HEK293 (cell line): ENCODE results near the gene GRHL3.

Source experiments
- CTCF ChIA-PET: fragments of 350-600 bp; formaldehyde crosslinking; extraction: SDS; loops from one replicate; lab custom pipeline; 2021; ENCODE audit warnings: antibody characterized with exemption; lab: Yijun Ruan, JAX
- POLR2A ChIA-PET: fragments of 300-600 bp; formaldehyde crosslinking; extraction: SDS; loops from one replicate; lab custom pipeline; 2020; ENCODE audit warnings: antibody characterized with exemption, inconsistent platforms; lab: Yijun Ruan, JAX
- H3K27ac ChIP-seq: fragments of 200-500 bp; sonication (Bioruptor generic); 2 replicates; pipeline ENCODE4 v1.5.1; 2014; ENCODE audit warnings: low read depth, low read length, control low read depth, inconsistent platforms; ENCODE audit errors: extremely low read depth
- H3K36me3 ChIP-seq, 2 experiments: fragments of 200-500 bp in 1 of 2; sonication (Bioruptor generic) in 1 of 2; 1 replicate in 1 of 2; 2 replicates in 1 of 2; pipeline ENCODE4 v1.5.1; 2014 to 2017; ENCODE audit warnings: inconsistent platforms in 2 of 2, low read length in 2 of 2; ENCODE audit not compliant: control insufficient read depth in 2 of 2, insufficient read depth in 1 of 2
- H3K4me1 ChIP-seq: fragments of 200-500 bp; sonication (Bioruptor generic); 2 replicates; pipeline ENCODE4 v1.5.1; 2014; ENCODE audit warnings: mild to moderate bottlenecking, low read length, inconsistent platforms; ENCODE audit not compliant: control insufficient read depth, insufficient read depth
- H3K4me3 ChIP-seq: 2 replicates; pipeline ENCODE4 v1.5.1; 2011; ENCODE audit warnings: low read depth, mild to moderate bottlenecking, control low read depth, low read length, moderate library complexity
- H3K9me3 ChIP-seq: fragments of 200-500 bp; sonication (Bioruptor generic); 2 replicates; pipeline ENCODE4 v1.5.1; 2014; ENCODE audit warnings: low read depth, low read length, inconsistent platforms; ENCODE audit not compliant: control insufficient read depth, insufficient read depth
- EGR2 ChIP-seq: fragments of 450-650 bp; formaldehyde crosslinking; IDR thresholded peaks from 2 replicates; pipeline ENCODE4 v1.5.1; 2016; ENCODE audit warnings: low read depth, missing biosample characterization, missing genetic modification characterization
- FEZF1 ChIP-seq: fragments of 450-650 bp; formaldehyde crosslinking; IDR thresholded peaks from 2 replicates; pipeline ENCODE4 v1.5.1; 2016; ENCODE audit warnings: missing biosample characterization, missing genetic modification characterization
- IKZF3 ChIP-seq: fragments of 450-650 bp; IDR thresholded peaks from 2 replicates; pipeline ENCODE4 v1.5.0; 2018; ENCODE audit warnings: missing biosample characterization, mild to moderate bottlenecking, missing genetic modification characterization, moderate library complexity
- KLF1 ChIP-seq: fragments of 450-650 bp; formaldehyde crosslinking; IDR thresholded peaks from 2 replicates; pipeline ENCODE4 v1.5.1; 2016; ENCODE audit warnings: missing biosample characterization, missing genetic modification characterization
- KLF10 ChIP-seq: fragments of 450-650 bp; IDR thresholded peaks from 2 replicates; pipeline ENCODE4 v1.5.1; 2018; ENCODE audit warnings: missing biosample characterization, mild to moderate bottlenecking, missing genetic modification characterization
- KLF9 ChIP-seq: fragments of 450-650 bp; formaldehyde crosslinking; IDR thresholded peaks from 2 replicates; pipeline ENCODE4 v1.5.1; 2016; ENCODE audit warnings: missing biosample characterization, missing genetic modification characterization, low read depth
- PATZ1 ChIP-seq: fragments of 450-650 bp; formaldehyde crosslinking; IDR thresholded peaks from 2 replicates; pipeline ENCODE4 v1.5.1; 2016; ENCODE audit warnings: missing biosample characterization, missing genetic modification characterization
- ZBTB7A ChIP-seq: fragments of 450-650 bp; formaldehyde crosslinking; IDR thresholded peaks from 2 replicates; pipeline ENCODE4 v1.5.1; 2016; ENCODE audit warnings: low read depth, missing biosample characterization, missing genetic modification characterization
- ZFHX2 ChIP-seq: fragments of 450-650 bp; formaldehyde crosslinking; conservative IDR thresholded peaks from 2 replicates; pipeline ENCODE4 v1.5.1; 2016; ENCODE audit warnings: missing biosample characterization, missing genetic modification characterization
- ZFP3 ChIP-seq: fragments of 450-650 bp; formaldehyde crosslinking; IDR thresholded peaks from 2 replicates; pipeline ENCODE4 v1.5.1; 2016; ENCODE audit warnings: low read depth, missing biosample characterization, missing genetic modification characterization
- ZNF138 ChIP-seq: fragments of 450-650 bp; formaldehyde crosslinking; IDR thresholded peaks from 2 replicates; pipeline ENCODE4 v1.5.1; 2016; ENCODE audit warnings: missing biosample characterization, missing genetic modification characterization, borderline replicate concordance
- ZNF184 ChIP-seq: fragments of 450-650 bp; IDR thresholded peaks from 2 replicates; pipeline ENCODE4 v1.5.1; 2018; ENCODE audit warnings: missing biosample characterization, mild to moderate bottlenecking, missing genetic modification characterization
- ZNF24 ChIP-seq: fragments of 450-650 bp; formaldehyde crosslinking; IDR thresholded peaks from 2 replicates; pipeline ENCODE4 v1.5.1; 2016; ENCODE audit warnings: missing biosample characterization, missing genetic modification characterization
- ZNF350 ChIP-seq: fragments of 450-650 bp; formaldehyde crosslinking; IDR thresholded peaks from 2 replicates; pipeline ENCODE4 v1.5.0; 2017; ENCODE audit warnings: missing biosample characterization, mild to moderate bottlenecking, missing genetic modification characterization
- ZNF510 ChIP-seq: fragments of 450-650 bp; formaldehyde crosslinking; IDR thresholded peaks from 2 replicates; pipeline ENCODE4 v1.5.1; 2018; ENCODE audit warnings: mild to moderate bottlenecking, missing genetic modification characterization, missing biosample characterization; ENCODE audit not compliant: insufficient replicate concordance
- ZNF514 ChIP-seq: fragments of 450-650 bp; formaldehyde crosslinking; IDR thresholded peaks from 2 replicates; pipeline ENCODE4 v1.5.1; 2016; ENCODE audit warnings: missing biosample characterization, missing genetic modification characterization
- ZNF558 ChIP-seq: fragments of 450-650 bp; formaldehyde crosslinking; IDR thresholded peaks from 2 replicates; pipeline ENCODE4 v1.5.1; 2016; ENCODE audit warnings: missing biosample characterization, missing genetic modification characterization
- ZNF560 ChIP-seq: fragments of 450-650 bp; formaldehyde crosslinking; IDR thresholded peaks from 2 replicates; pipeline ENCODE4 v1.5.1; 2017; ENCODE audit warnings: missing biosample characterization, missing genetic modification characterization, borderline replicate concordance
- ZNF600 ChIP-seq: fragments of 450-650 bp; formaldehyde crosslinking; IDR thresholded peaks from 2 replicates; pipeline ENCODE4 v1.5.1; 2016; ENCODE audit warnings: missing biosample characterization, missing genetic modification characterization
- ZNF626 ChIP-seq: fragments of 450-650 bp; sonication (Bioruptor Pico); formaldehyde crosslinking; IDR thresholded peaks from 2 replicates; pipeline ENCODE4 v1.5.1; 2018; ENCODE audit warnings: missing biosample characterization, missing genetic modification characterization, inconsistent platforms
- ZNF660 ChIP-seq: fragments of 450-650 bp; IDR thresholded peaks from 2 replicates; pipeline ENCODE4 v1.5.1; 2018; ENCODE audit warnings: missing biosample characterization, mild to moderate bottlenecking, missing genetic modification characterization
- ZNF792 ChIP-seq: fragments of 450-650 bp; formaldehyde crosslinking; IDR thresholded peaks from 2 replicates; pipeline ENCODE4 v1.5.1; 2016; ENCODE audit warnings: missing biosample characterization, missing genetic modification characterization
- TF ChIP-seq, protein P1 (sequence below): fragments of 450-650 bp; formaldehyde crosslinking; IDR thresholded peaks from 2 replicates; pipeline ENCODE4 v1.5.1; 2016; ENCODE audit warnings: missing biosample characterization, missing genetic modification characterization
- TF ChIP-seq, protein P2 (sequence below): fragments of 450-650 bp; formaldehyde crosslinking; IDR thresholded peaks from 2 replicates; pipeline ENCODE4 v1.5.1; 2017; ENCODE audit warnings: missing biosample characterization, missing genetic modification characterization
- TF ChIP-seq, protein P3 (sequence below): fragments of 450-650 bp; formaldehyde crosslinking; IDR thresholded peaks from 2 replicates; pipeline ENCODE4 v1.5.1; 2016; ENCODE audit warnings: missing biosample characterization, missing genetic modification characterization

Gene GRHL3

GRCh38 chr1:24351918-24352627 is 32.9 kb downstream of the GRHL3 start (continued):
- TF ChIP-seq, protein P1, sequence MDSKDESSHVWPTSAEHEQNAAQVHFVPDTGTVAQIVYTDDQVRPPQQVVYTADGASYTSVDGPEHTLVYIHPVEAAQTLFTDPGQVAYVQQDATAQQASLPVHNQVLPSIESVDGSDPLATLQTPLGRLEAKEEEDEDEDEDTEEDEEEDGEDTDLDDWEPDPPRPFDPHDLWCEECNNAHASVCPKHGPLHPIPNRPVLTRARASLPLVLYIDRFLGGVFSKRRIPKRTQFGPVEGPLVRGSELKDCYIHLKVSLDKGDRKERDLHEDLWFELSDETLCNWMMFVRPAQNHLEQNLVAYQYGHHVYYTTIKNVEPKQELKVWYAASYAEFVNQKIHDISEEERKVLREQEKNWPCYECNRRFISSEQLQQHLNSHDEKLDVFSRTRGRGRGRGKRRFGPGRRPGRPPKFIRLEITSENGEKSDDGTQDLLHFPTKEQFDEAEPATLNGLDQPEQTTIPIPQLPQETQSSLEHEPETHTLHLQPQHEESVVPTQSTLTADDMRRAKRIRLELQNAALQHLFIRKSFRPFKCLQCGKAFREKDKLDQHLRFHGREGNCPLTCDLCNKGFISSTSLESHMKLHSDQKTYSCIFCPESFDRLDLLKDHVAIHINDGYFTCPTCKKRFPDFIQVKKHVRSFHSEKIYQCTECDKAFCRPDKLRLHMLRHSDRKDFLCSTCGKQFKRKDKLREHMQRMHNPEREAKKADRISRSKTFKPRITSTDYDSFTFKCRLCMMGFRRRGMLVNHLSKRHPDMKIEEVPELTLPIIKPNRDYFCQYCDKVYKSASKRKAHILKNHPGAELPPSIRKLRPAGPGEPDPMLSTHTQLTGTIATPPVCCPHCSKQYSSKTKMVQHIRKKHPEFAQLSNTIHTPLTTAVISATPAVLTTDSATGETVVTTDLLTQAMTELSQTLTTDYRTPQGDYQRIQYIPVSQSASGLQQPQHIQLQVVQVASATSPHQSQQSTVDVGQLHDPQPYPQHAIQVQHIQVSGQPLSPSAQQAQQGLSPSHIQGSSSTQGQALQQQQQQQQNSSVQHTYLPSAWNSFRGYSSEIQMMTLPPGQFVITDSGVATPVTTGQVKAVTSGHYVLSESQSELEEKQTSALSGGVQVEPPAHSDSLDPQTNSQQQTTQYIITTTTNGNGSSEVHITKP (tag by site-specific recombination): peak; percentile 87
- TF ChIP-seq ZNF24 (0 out of 2 replicates have a peak, but pooled peaks have one; percentile 25), ZNF792 (tag by site-specific recombination) (no peak), PATZ1 (peak; percentile 57), ZNF138 (no peak), ZNF626 (tag by site-specific recombination) (no peak), KLF10 (0 out of 2 replicates have a peak, but pooled peaks have one; percentile 39), KLF1 (tag by site-specific recombination) (no peak), ZNF350 (tag by site-specific recombination) (0 out of 2 replicates have a peak, but pooled peaks have one; percentile 13), ZNF600 (tag by site-specific recombination) (peak; percentile 68), ZNF184 (tag by site-specific recombination) (peak; percentile 90), FEZF1 (tag by site-specific recombination) (peak; percentile 81), IKZF3 (tag by site-specific recombination) (no peak), ZNF660 (tag by site-specific recombination) (peak; percentile 92), ZBTB7A (tag by site-specific recombination) (no peak)
- TF ChIP-seq, protein P2, sequence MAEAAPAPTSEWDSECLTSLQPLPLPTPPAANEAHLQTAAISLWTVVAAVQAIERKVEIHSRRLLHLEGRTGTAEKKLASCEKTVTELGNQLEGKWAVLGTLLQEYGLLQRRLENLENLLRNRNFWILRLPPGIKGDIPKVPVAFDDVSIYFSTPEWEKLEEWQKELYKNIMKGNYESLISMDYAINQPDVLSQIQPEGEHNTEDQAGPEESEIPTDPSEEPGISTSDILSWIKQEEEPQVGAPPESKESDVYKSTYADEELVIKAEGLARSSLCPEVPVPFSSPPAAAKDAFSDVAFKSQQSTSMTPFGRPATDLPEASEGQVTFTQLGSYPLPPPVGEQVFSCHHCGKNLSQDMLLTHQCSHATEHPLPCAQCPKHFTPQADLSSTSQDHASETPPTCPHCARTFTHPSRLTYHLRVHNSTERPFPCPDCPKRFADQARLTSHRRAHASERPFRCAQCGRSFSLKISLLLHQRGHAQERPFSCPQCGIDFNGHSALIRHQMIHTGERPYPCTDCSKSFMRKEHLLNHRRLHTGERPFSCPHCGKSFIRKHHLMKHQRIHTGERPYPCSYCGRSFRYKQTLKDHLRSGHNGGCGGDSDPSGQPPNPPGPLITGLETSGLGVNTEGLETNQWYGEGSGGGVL (tag by site-specific recombination): peak; percentile 39; the same call in 1 of the 2 replicates
- TF ChIP-seq, protein P3, sequence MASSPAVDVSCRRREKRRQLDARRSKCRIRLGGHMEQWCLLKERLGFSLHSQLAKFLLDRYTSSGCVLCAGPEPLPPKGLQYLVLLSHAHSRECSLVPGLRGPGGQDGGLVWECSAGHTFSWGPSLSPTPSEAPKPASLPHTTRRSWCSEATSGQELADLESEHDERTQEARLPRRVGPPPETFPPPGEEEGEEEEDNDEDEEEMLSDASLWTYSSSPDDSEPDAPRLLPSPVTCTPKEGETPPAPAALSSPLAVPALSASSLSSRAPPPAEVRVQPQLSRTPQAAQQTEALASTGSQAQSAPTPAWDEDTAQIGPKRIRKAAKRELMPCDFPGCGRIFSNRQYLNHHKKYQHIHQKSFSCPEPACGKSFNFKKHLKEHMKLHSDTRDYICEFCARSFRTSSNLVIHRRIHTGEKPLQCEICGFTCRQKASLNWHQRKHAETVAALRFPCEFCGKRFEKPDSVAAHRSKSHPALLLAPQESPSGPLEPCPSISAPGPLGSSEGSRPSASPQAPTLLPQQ: peak; percentile 84

GRCh38 chr1:24353292-24353891 is 34.2 kb downstream of the GRHL3 start:
- TF ChIP-seq KLF9 (tag by site-specific recombination) (peak; percentile 63; the same call in 1 of the 2 replicates), KLF1 (tag by site-specific recombination) (peak; percentile 98), EGR2 (peak; percentile 100), ZFP3 (tag by site-specific recombination) (no peak), ZNF558 (tag by site-specific recombination) (no peak), ZFHX2 (tag by site-specific recombination) (peak; percentile 100), PATZ1 (peak; percentile 42; the same call in 1 of the 2 replicates), ZNF560 (tag by site-specific recombination) (no peak), ZNF510 (tag by site-specific recombination) (peak; percentile 99), ZNF514 (tag by site-specific recombination) (no peak)
- Histone ChIP-seq H3K4me1 (peaks cover 10% of the 10 kb centered on the region), H3K4me3 (no peak overlapping the region), H3K27ac (no peak overlapping the region), H3K9me3 (no peaks in the 10 kb centered on the region), H3K36me3 (peaks cover 0 to 51% of the 10 kb centered on the region in 2 experiments; a peak in 1 of 3 replicates)
- POLR2A ChIA-PET: no interaction called here
- CTCF ChIA-PET: interaction anchor here (0.6 to 1.2 kb wide), 2 partner anchors 14 to 151 kb away, joined by 3 to 7 read pairs; no protein-coding TSS in a partner anchor
